BLaER1 (cell line): Measurements from ENCODE around the gene GPR32.
"Not testable (repeated sequence)": the region's sequence is repeated elsewhere in the genome, so short reads cannot be mapped to it uniquely, and the experiment has no call there.

ENCODE experiments used
- H3K27ac ChIP-seq: shearing (Covaris generic); formaldehyde crosslinking; 2 replicates; pipeline ENCODE4 v1.8.1; 2022
- H3K27me3 ChIP-seq: shearing (Covaris generic); formaldehyde crosslinking; 2 replicates; pipeline ENCODE4 v1.8.1; 2022
- H3K36me3 ChIP-seq: shearing (Covaris generic); formaldehyde crosslinking; 2 replicates; pipeline ENCODE4 v1.8.1; 2022
- H3K4me1 ChIP-seq: shearing (Covaris generic); formaldehyde crosslinking; 2 replicates; pipeline ENCODE4 v1.8.1; 2022
- H3K4me2 ChIP-seq: shearing (Covaris generic); formaldehyde crosslinking; 2 replicates; pipeline ENCODE4 v1.8.1; 2022
- H3K4me3 ChIP-seq: shearing (Covaris generic); formaldehyde crosslinking; 2 replicates; pipeline ENCODE4 v1.8.1; 2022
- H3K9ac ChIP-seq: shearing (Covaris generic); formaldehyde crosslinking; 2 replicates; pipeline ENCODE4 v1.8.1; 2022
- H3K9me3 ChIP-seq: shearing (Covaris generic); formaldehyde crosslinking; 2 replicates; pipeline ENCODE4 v1.8.1; 2022
- H4K20me1 ChIP-seq: shearing (Covaris generic); formaldehyde crosslinking; 2 replicates; pipeline ENCODE4 v1.8.1; 2022
- Cebpa-rat ChIP-seq: shearing (Covaris generic); IDR thresholded peaks from 2 replicates; pipeline ENCODE4 v1.8.1; 2022

The GPR32 gene

GRCh38 chr19:50799547-50799851 is 29.2 kb downstream of the GPR32 start:
- Histone ChIP-seq H3K4me3 (no peak overlapping the region), H3K36me3 (peaks cover 82% of the 10 kb centered on the region), H4K20me1 (peaks cover 94% of the 10 kb centered on the region), H3K27me3 (no peaks in the 10 kb centered on the region), H3K4me2 (no peak overlapping the region), H3K4me1 (peaks cover 70% of the 10 kb centered on the region), H3K9me3 (no peaks in the 10 kb centered on the region), H3K9ac (peak overlapping the region; percentile 53; the same call in 1 of the 2 replicates), H3K27ac (no peak overlapping the region)
- TF ChIP-seq Cebpa-rat: no peak

GRCh38 chr19:50801107-50801506 is 30.8 kb downstream of the GPR32 start:
- Histone ChIP-seq H3K9me3 (no peaks in the 10 kb centered on the region), H3K27me3 (no peaks in the 10 kb centered on the region), H3K9ac (peak overlapping the region; percentile 40; the same call in 1 of the 2 replicates), H3K4me1 (peaks cover 69% of the 10 kb centered on the region), H3K4me3 (no peak overlapping the region), H3K36me3 (peaks cover 69% of the 10 kb centered on the region), H3K4me2 (peak overlapping the region; percentile 44; the same call in 1 of the 2 replicates), H3K27ac (no peak overlapping the region), H4K20me1 (peaks cover 78% of the 10 kb centered on the region)
- TF ChIP-seq Cebpa-rat: no peak

DNA sequence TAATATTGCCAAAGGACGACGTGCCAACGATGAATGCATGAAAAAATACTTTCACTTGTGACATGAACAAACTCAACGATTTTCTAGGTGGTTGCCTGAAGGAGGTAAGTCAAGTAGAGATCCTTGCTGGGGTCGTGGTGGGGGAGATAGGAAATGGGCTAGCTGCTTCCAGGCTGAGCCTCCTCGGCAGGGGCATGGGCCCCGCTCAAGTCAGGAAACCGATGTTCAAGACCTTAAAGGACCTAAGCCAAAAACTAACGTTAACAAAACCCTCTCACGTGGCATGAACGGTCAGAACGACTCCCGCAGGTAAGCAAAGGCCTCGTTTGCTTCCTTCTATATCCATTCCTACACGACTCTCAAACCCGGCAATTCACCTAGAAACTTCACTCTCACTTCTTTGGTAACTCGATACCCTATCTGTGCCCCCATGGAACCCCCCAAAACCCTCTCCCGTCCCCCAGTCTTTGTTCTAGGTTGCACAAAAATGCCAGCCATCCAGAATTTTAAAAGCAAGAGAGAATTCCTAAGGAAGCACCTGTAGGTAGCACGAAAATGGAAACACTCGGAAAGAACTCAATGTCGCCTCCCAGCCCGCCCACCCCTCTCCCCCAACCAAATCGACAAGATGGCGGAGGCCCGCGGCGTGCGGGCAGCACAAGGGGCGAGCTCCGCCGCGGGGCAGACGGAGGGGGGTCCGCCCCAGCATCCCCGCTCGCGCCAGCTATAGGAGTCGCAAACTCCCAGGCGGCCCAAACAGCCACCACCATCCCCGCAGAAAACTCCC is 33.6 kb downstream of the GPR32 start:
- peaks cover 42% of the 10 kb centered on the region for H3K36me3 ChIP-seq
- H3K4me2 ChIP-seq: peak overlapping the region; percentile 86
- peak overlapping the region; percentile 95 for H3K4me3 ChIP-seq
- peak overlapping the region; percentile 100 for H3K27ac ChIP-seq
- H4K20me1 ChIP-seq: peaks cover 51% of the 10 kb centered on the region
- TF ChIP-seq Cebpa-rat: no peak
- peaks cover 45% of the 10 kb centered on the region for H3K4me1 ChIP-seq
- H3K27me3 ChIP-seq: no peaks in the 10 kb centered on the region
- H3K9ac ChIP-seq: peak overlapping the region; percentile 100
- no peaks in the 10 kb centered on the region for H3K9me3 ChIP-seq

GRCh38 chr19:50804420-50805272 is 34.4 kb downstream of the GPR32 start:
- no peaks in the 10 kb centered on the region for H3K27me3 ChIP-seq
- peak overlapping the region; percentile 100 for H3K27ac ChIP-seq
- peaks cover 45% of the 10 kb centered on the region for H3K4me1 ChIP-seq
- no peaks in the 10 kb centered on the region for H3K9me3 ChIP-seq
- peak overlapping the region; percentile 75 for H3K4me2 ChIP-seq
- peak overlapping the region; percentile 95 for H3K4me3 ChIP-seq
- H3K36me3 ChIP-seq: peaks cover 34% of the 10 kb centered on the region
- H3K9ac ChIP-seq: peak overlapping the region; percentile 100
- peaks cover 43% of the 10 kb centered on the region for H4K20me1 ChIP-seq
- TF ChIP-seq Cebpa-rat: peak; percentile 74

DNA sequence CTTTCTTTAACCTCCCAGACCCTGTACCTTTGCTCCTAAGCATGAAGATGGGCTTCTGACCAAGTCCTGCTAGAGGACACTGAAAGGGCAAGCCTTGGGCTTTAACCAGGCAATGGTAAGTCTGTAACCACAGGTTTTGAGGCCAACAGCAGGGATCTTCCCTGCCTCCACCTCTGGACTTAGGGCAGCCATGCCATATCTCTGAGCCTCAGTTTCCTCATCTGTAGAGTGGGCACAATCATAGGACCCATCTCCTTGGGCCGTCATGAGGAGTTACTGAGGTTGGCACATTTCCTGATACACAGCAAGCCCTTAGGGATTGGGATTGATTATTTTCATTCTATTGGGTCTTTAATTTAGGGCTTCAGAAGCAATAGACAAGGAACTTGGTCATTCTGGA is 38.6 kb downstream of the GPR32 start:
- H3K27ac ChIP-seq: no peak overlapping the region
- H3K4me1 ChIP-seq: peaks cover 12% of the 10 kb centered on the region
- no peaks in the 10 kb centered on the region for H3K9me3 ChIP-seq
- H3K4me2 ChIP-seq: no peak overlapping the region
- H3K27me3 ChIP-seq: no peaks in the 10 kb centered on the region
- no peak overlapping the region for H3K4me3 ChIP-seq
- no peak for TF ChIP-seq Cebpa-rat
- H3K36me3 ChIP-seq: no peaks in the 10 kb centered on the region
- H4K20me1 ChIP-seq: peaks cover under 1% of the 10 kb centered on the region; the same call in 1 of the 2 replicates
- no peak overlapping the region for H3K9ac ChIP-seq

DNA sequence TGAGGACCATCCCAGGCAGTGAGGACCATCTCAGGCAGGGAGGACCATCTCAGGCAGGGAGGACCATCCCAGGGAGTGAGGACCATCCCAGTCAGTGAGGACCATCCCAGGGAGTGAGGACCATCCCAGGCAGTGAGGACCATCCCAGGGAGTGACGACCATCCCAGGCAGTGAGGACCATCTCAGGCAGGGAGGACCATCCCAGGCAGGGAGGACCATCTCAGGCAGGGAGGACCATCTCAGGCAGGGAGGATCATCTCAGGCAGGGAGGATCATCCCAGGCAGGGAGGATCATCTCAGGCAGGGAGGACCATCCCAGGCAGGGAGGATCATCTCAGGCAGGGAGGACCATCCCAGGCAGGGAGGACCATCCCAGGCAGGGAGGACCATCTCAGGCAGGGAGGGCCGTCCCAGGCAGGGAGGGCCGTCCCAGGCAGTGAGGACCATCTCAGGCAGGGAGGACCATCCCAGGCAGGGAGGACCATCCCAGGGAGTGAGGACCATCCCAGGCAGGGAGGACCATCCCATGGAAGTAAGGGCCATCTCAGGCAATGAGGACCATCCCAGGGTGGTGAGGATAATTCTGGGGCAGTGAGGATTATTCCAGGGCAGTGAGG is 41.5 kb downstream of the GPR32 start:
- not testable (repeated sequence) for H3K4me3 ChIP-seq, H3K4me1 ChIP-seq, H3K9ac ChIP-seq, H3K9me3 ChIP-seq, H3K4me2 ChIP-seq, H3K36me3 ChIP-seq, H4K20me1 ChIP-seq, H3K27me3 ChIP-seq, H3K27ac ChIP-seq

DNA sequence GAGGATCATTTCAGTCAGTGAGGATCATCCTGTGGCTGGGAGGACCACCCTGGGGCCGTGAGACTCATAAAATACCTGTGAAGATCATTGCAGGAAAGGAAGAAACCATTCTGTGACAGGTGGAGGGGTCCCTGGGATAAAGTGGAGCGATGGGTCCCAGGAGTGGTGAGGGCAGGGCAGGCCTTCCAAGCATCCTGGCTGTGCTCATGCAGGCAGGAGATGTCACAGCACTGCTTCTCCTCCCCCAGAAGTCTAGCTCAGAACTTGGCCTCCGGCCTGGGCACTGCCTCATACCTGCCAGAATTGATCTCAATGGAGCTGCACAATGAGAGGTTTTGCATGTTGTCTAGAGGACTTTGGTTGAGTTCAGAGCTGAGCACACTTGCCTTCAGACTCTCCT is 42.2 kb downstream of the GPR32 start:
- Histone ChIP-seq H3K9ac (no peak overlapping the region), H3K4me3 (no peak overlapping the region), H3K36me3 (no peaks in the 10 kb centered on the region), H3K9me3 (no peaks in the 10 kb centered on the region), H3K4me2 (no peak overlapping the region), H4K20me1 (no peaks in the 10 kb centered on the region), H3K27me3 (no peaks in the 10 kb centered on the region), H3K4me1 (peaks cover 6% of the 10 kb centered on the region), H3K27ac (no peak overlapping the region)
- no peak for TF ChIP-seq Cebpa-rat

DNA sequence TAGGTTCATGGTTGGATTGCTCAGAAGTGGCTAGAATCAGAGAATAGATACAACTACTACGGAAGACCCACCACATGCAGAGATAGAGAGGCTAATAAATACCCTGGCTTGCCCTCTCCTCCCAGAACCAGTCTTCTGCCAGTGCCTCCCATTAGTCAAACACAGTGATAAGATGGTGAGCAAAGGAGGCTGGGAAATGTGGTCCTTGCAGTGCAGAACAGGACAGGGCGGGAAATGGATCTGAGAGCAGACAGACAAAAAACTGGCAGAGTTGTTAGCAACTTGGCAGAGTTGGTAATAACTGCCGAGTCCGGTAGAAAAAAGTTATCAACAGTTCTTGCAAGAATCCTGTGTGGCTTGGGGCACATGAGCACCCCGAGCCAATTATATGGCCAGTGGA is 44.6 kb downstream of the GPR32 start:
- no peak overlapping the region for H3K27ac ChIP-seq
- no peaks in the 10 kb centered on the region for H4K20me1 ChIP-seq
- no peak for TF ChIP-seq Cebpa-rat
- H3K9ac ChIP-seq: no peak overlapping the region
- H3K4me3 ChIP-seq: no peak overlapping the region
- no peaks in the 10 kb centered on the region for H3K27me3 ChIP-seq
- H3K4me2 ChIP-seq: no peak overlapping the region
- H3K9me3 ChIP-seq: no peaks in the 10 kb centered on the region
- H3K4me1 ChIP-seq: peaks cover 30% of the 10 kb centered on the region
- H3K36me3 ChIP-seq: no peaks in the 10 kb centered on the region

DNA sequence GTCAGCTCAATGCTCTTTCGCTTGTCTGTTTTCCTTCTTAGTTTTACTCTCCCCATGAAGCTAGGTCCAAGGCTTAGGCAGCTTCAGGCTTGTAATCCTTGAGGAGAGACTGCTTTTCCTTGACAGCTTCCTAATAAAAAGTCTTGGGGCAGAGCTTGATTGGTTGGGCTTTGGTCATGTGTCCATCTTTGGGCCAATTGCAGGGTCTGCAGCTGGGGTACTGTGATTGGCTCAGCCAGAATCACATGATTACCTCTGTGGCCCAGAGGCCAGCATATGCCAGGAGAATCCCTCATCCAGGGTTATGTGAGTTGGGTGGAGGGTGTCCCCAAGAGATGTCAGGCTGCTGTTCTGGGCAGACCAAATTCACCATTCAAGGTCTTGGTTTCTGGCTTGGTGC is 45.2 kb downstream of the GPR32 start:
- Histone ChIP-seq H3K36me3 (no peaks in the 10 kb centered on the region), H3K9ac (no peak overlapping the region), H3K27ac (no peak overlapping the region), H3K9me3 (no peaks in the 10 kb centered on the region), H4K20me1 (no peaks in the 10 kb centered on the region), H3K4me1 (peaks cover 35% of the 10 kb centered on the region), H3K27me3 (no peaks in the 10 kb centered on the region), H3K4me3 (no peak overlapping the region), H3K4me2 (no peak overlapping the region)
- no peak for TF ChIP-seq Cebpa-rat
